Limb (tissue), 2 donors: Measurements from ENCODE around the gene USP5.
A peak's percentile ranks its signal among the peaks of the same experiment; 100 is the strongest.

Experiments
- DNase-seq, 2 donors: peaks; one replicate each; pipeline ENCODE4 v3.0.0-alpha.2; 2016; ENCODE audit errors: extremely low spot score in 2 of 2

USP5 gene

DNA sequence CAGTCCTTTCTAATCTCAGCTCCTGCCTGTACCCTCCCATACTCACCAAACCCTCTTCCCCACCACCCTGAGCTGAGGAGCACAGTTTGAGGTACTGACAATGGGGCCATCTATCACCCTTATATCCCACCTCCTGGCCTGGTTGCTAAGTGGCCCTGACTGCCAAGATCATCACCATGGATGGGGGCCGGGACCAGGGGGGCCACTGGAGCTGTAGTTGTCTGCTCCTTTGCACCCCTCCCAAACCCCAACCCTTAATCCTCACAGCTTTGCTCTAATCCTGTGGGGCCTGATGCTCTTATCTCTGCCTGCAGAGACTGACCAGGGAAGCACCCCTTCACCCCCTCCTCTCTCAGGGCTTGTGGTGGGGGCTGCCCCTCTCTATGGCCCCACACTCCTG lies 11.6 kb upstream of the USP5 start:
- DNase-seq = peak in 1 of 2 donors; percentile 43

DNA sequence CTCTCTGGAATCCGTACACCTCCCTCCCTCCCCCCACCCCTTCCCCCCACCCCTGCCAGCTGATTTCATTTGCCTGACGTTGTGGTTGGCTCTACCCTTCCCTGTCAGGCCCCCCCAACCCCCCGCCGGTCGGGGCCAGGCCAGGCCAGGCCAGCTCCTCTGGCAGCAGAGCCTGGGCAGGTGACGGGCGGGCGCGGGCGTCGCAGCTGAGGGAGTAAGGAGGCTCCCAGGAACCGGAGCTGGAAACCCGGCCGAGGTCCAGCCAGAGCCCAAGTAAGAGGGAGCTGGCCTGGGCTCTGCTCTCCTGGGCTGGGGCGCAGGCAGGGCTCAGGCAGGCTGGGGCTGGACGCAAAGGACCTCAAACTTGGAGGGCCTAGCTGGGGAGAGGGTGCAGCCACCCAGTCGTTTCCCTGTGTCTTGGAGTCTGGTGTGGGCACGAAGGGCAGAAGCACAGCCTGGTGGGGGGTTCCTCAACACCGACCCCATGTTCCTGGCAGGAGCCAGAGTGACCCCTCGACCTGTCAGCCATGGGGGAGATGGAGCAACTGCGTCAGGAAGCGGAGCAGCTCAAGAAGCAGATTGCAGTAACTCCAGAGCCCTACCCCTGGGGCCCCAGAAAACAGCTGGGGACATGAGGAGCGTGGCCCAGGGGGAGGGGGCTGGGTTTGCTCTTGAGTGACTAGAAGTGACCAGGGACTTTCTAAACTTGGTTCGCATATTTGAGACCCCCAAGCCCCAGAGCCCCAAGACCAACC lies 11.0 kb upstream of the USP5 start, which contains the start of gene GNB3:
GNB3 (plus strand) TSS at position 165 of the 755 bp plus-strand sequence; CDS start at position 528, 363 bp downstream.
- DNase-seq = peak in 1 of 2 donors; percentile 51

DNA sequence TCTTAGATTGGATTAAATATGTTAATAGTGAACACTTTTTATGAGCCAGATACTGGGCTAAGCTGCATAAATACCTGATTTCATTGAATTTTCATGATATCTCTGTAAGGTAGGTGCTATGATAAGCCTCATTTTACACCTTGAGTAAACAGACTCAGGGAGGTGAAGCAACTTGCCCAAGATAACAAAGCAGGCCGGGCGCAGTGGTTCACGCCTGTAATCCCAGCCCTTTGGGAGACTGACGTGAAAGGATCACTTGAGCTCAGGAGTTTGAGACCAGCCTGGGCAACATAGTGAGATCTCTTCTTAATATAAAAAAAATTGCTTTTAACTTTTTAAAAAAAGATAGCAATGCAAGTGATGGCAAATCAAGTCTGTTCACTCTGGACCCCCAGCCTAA lies 9.9 kb upstream of the USP5 start:
- DNase-seq = no peak

DNA sequence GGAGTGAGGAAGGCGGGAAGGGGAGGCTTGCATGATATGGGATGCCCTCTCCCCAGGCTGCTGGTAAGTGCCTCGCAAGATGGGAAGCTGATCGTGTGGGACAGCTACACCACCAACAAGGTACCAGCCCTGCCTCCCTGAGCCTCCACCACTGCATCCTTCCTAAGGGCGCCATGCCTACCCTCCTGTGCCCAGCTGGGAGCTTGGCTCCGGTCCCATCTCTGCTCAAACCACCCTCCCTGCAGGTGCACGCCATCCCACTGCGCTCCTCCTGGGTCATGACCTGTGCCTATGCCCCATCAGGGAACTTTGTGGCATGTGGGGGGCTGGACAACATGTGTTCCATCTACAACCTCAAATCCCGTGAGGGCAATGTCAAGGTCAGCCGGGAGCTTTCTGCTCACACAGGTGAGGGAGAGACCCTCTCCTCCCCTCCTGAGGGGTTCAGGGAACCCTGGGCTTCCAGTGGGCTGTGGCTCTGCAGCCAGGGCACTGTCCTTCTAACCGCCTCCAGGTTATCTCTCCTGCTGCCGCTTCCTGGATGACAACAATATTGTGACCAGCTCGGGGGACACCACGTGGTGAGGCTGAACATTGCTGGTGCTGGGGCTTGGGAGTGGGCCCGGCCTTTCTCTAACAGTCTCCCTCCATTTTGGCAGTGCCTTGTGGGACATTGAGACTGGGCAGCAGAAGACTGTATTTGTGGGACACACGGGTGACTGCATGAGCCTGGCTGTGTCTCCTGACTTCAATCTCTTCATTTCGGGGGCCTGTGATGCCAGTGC lies 8.6 kb upstream of the USP5 start:
- peak in 1 of 2 donors; percentile 35 for DNase-seq

DNA sequence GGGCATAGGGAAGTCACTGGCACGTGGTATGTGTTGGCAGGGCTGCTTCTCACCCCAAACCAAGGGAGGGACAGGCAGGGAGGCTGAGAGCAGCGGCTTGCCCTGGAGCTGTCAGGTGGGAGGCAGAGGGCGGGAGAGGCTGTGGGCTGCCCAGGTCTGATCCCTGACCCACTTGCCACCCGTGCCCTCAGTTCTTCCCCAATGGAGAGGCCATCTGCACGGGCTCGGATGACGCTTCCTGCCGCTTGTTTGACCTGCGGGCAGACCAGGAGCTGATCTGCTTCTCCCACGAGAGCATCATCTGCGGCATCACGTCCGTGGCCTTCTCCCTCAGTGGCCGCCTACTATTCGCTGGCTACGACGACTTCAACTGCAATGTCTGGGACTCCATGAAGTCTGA lies 6.6 kb upstream of the USP5 start:
- DNase-seq = no peak

DNA sequence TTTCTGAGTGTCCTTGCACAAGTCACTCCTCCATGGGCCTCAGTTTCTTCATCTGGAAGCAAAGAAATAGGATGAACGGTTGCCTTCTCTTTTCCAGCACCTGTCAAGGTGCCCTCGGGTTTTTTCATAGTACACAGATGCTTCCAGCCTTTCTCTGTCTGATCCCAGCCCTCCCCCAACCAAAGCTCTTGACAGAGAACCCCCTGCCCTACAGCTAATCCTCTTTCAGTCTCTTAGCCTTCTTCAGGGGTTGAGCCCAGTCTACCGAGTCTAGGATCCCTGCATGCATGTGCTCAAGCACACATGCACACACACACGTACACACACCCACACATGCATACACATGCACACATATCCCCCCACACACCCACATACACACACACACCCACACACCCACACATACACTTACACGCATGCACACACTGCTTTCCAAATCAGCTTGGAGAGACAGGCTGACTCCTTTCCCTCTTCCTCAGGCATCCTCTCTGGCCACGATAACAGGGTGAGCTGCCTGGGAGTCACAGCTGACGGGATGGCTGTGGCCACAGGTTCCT lies 5.6 kb upstream of the USP5 start:
- no peak for DNase-seq

DNA sequence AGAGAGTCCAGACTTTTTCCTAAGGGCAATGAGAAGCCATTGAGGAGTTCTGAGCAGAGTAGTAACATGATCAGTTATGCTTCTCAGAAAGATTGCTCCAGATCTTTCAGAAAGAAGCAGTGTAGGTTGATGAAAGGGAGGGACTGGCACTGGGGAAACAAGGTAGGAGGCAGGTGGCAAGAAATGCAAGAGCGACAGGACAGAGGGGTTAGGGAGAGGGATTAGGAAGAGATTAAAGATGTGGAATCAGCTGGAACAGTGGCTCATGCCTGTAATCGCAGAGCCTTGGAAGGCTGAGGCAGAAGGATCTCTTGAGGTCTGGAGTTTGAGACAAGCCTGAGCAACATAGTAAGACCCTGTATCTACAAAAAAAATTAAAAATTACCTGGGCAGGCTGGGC lies 4.3 kb upstream of the USP5 start:
- DNase-seq = no peak

DNA sequence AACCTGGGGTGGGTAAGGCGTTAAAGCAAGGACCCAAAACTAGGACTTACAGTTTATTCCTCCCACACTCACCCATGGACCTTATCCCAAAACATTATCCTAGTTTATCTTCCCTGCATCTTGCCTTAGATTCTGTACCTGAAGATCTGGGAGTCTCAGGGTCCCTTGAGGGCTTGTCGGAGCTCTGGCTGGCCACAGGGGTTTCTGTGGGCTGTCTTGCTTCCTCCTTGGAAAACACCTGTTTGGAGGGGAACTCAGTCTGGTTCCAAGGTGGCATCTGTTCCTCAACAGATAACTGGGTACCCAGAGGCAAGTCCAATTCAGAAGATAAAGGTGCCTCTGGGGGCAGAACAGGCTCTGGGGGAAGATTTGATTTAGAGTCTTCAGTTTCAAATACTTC lies 2.5 kb upstream of the USP5 start:
- DNase-seq = no peak

DNA sequence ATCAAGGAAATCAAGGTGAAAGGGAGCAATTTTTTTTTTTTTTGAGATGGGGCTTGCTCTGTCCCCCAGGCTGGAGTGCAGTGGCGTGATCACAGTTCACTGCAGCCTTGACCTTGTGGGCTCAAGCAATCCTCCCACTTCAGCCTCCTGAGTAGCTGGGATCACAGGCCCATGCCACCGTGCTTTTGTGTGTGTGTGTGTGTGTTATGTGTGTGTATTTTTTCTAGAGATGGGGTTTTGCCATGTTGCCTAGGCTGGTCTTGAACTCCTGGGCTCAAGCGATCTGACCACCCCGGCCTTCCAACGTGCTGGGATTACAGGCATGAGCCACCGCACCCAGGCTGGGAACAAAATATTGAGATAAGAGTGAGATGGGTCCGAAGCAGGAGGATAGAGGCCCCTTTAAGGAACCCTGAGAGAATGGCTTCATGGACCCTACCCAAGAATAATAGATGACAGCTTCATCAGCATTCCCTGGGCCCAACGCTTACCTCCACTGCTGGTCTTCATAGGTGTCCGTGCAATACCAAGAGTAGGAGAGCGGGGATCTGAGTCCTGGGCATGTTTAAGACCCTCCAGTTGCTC lies 1.9 kb upstream of the USP5 start:
- DNase-seq = no peak

DNA sequence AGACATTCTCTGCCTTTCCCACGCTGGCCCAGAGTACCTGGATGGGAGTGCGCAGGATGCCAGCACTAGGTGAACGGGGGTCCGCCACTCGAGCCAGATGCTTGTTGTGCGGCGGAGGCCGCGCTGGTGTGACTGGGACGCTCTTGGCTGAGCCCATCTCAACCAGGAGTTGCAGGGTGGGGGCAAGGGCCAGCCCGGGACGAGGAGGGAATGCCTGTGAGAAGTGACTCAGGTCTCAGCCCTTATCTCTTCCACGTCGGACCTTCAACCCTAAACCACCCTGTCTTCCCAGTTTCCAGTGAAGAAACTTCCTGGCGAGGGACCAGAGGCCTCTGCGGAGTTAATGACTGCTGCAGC lies 1.2 kb upstream of the USP5 start:
- DNase-seq = no peak

DNA sequence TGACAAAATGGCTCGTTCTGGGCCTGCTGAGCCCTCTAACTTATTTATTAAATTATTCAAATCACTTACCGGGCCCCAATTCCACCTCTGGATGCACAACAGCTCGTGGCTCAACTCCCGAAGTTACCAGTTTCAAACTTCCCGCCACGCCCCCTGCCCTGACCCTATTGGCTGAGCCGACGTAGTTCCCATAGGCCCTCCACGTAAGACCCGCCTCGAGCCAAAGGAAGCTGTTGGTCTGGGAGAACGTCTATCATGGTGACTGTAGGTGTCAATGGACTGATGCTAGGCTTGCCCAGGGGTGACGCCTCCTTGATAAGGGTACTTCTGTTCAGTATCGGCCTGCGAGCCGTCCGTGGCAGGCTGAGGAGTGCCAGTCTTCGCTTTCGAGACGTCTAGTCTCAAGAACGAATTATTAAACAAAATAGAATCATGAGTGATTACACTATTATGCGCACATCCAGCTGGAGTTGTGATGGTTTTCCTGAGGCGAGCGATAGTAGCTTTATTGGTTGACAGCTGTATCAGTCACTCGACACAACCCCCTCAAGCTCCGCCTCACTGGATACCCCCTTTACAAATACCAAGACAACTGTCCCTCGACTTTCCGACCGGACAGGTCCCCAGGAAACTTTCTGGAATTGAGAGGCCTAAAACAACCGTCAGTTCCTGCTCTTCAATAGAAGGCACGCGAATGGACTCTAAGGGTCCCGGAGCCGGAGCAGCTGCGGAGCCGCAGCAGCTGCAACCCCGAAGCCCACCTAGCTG lies 613 bp upstream of the USP5 start, which contains the start of gene CDCA3:
CDCA3 (minus strand) TSS at position 134 of the 768 bp plus-strand sequence. CDS start 334 bp downstream, outside the sequence.
- peak; percentile 93 to 98 for DNase-seq

DNA sequence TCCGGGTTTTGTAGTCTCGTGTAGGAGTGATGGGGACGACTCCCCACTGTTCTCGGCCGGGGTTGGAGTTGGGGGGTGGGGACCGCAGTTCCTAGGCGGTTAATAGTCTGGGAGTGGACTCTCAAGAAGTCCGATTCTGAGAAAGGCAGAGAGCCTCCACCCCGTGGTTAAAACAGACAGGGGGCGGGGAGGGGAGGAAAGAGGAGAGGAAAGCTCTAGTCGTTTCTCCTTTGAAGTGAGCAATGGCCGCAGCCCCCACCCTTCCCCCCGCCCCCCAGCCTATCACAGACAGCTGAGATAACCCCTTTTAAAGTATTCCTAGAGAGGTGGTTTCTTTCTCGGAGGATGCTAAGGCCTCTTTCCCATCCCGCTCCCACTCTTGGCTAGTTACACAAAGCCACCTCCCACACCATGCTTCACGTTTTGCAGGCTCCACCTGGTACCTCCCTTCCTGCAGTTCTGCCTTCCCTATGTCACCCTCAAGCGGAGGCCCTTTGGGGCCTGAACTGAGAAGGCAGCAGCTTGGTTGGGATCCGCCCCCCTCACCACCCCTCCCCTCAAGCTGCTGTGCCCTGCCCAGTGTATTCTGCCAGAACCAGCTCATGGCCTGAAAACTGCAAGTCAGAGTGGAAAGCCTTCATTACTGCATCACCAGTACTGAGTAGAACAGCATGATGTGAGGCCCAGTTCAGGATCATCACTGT lies 853 bp downstream of the USP5 start:
- DNase-seq = peak in 1 of 2 donors; percentile 65

DNA sequence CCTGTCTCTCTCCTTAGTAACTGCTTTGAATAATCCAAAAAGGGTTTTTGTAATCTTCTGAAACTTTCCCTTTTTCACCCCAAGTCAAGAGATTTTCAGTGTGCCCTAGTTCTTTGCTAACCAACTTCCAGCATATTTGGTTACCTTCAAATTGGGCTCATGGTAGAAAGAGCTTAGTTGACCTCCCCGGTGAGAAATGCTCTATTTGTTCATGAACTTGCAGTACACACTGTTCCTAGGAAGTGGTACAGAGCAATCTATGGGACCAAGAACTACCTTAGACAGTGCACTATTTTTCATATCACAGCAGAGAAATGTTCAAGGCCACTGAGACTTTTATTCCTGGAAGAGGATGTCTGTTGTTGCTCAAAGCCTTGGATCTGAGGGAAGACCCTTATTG lies 1.7 kb downstream of the USP5 start:
- DNase-seq = no peak

DNA sequence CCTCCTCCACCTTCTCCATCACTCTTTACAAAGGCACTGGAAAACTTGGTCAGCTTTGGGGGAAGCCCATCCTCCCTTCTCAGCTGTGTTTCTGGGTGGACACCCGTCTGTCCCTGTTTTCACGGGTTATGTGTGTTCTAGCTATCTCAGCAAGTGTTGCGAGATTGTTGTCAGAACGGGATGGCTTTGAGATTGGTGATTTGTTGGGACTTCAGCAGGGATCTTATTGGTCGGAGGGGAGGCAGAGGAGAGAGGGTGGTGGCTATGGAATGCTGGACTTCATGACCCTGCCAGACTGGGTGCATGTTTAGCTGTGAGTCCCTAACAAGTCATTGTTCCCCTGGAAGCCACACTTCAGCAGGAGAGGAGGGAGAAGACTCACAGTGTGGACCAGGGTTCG lies 2.1 kb downstream of the USP5 start:
- DNase-seq = no peak

DNA sequence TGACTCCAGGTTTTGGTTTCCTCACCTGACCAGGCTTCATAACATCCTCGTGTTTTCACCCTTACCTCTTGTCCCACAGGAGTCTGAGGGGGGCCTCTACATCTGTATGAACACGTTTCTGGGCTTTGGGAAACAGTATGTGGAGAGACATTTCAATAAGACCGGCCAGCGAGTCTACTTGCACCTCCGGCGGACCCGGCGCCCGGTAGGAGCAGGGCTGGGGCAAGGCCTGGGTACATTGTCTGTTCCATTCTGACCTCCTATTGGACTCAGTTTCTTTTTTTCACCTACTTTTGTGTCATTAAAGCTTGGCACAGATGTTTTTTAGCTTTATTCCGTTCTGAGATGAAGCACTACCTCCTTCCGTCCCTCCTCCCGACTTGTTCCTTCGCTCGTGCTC lies 3.4 kb downstream of the USP5 start:
- DNase-seq = no peak

DNA sequence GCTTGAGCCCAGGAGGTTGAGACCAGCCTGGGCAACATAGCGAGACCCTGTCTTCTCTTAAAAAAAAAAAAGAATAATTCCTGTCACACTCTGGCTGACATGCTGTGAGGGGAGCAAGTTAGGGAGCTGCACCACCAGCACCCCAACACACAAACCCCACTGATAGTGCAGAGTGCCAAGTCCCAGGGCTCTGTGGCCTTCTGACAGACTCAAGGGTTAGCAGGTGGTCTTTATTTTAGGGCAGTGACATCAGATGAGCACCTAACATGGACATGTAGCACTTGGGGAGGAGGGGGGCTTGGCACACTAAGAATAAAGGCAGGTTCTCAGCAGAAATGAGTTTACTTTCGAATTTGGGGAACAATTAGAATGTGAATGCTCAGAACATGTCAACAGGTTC lies 6.8 kb downstream of the USP5 start:
- DNase-seq = no peak

DNA sequence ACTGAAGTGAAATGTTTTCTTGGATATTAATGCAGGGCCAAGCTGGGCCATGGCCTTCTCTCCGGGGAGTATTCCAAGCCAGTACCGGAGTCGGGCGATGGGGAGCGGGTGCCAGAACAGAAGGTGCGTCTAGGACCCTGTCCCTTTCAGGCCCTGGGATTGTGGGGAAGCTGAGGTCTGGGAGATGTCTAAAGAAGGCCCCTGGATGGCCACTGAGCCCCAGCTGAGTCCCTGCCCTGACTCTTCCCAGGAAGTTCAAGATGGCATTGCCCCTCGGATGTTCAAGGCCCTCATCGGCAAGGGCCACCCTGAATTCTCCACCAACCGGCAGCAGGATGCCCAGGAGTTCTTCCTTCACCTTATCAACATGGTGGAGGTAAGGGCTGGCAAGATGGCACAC lies 8.2 kb downstream of the USP5 start:
- no peak for DNase-seq

DNA sequence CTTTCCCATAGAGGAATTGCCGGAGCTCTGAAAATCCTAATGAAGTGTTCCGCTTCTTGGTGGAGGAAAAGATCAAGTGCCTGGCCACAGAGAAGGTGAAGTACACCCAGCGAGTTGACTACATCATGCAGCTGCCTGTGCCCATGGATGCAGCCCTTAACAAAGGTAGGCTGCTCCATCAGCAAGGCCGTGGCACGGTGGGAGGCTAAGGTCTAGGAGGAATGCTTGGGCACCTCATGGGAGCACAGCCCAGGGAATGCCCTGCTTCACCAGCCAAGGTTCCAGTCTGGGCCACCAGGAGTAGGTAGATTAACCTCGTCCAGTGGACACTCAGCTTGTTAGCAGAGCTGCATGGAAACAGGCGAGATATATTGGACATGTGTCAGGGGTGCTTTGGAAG lies 9.0 kb downstream of the USP5 start:
- no peak for DNase-seq

DNA sequence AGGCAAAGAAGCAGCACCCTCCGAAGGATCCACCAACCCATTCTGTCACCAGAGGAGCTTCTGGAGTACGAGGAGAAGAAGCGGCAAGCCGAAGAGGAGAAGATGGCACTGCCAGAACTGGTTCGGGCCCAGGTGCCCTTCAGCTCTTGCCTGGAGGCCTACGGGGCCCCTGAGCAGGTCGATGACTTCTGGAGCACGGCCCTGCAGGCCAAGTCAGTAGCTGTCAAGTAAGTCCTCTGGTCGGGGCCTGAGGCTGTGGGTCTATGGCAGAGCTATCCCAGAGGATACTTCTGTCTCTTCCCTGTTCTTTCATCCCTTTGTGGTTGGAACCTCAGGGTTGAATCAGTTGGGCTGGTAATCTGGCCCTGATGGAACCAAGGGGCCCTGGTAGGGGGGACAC lies 9.4 kb downstream of the USP5 start:
- DNase-seq = no peak

DNA sequence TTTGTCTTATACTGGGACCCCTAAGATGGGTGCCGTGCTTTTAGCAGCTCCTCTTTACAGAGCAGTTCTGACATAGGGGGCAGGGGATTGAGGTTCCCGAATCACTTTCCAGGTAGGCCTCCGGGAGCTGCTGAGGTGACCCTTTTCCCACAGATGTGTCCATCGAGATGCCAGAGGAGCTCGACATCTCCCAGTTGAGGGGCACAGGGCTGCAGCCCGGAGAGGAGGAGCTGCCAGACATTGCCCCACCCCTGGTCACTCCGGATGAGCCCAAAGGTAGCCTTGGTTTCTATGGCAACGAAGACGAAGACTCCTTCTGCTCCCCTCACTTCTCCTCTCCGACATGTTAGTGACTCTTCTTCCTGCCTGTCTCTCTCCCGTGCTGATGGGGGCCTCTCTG lies 11.1 kb downstream of the USP5 start:
- no peak for DNase-seq
